SK-N-SH treated with all-trans-retinoic acid at 6 μM for 48 hours (cell line): Measurements from ENCODE around the gene ADGRB3.

Source experiments
- ATAC-seq: fragments of 200-7000 bp; cut with Tn5 transposase; 3 replicates; pipeline ENCODE4 v1.9.1; 2020; ENCODE audit warnings: mild to moderate bottlenecking, moderate library complexity
- BACH2 ChIP-seq: fragments of 250-450 bp; sonication (Bioruptor Pico); IDR thresholded peaks from 2 replicates; pipeline ENCODE4 v1.9.0; 2021; ENCODE audit warnings: mild to moderate bottlenecking, borderline replicate concordance
- CSDC2 ChIP-seq: fragments of 250-450 bp; sonication (Bioruptor Pico); IDR thresholded peaks from 2 replicates; pipeline ENCODE4 v1.5.0; 2020; ENCODE audit warnings: mild to moderate bottlenecking, moderate library complexity
- ESRRG ChIP-seq: fragments of 250-450 bp; sonication (Bioruptor Pico); IDR thresholded peaks from 2 replicates; pipeline ENCODE4 v1.6.1; 2021; ENCODE audit warnings: mild to moderate bottlenecking
- GLIS3 ChIP-seq: fragments of 250-450 bp; sonication (Bioruptor Pico); IDR thresholded peaks from 2 replicates; pipeline ENCODE4 v1.5.0; 2020; ENCODE audit warnings: mild to moderate bottlenecking, moderate library complexity
- ISL1 ChIP-seq: fragments of 250-450 bp; sonication (Bioruptor Pico); IDR thresholded peaks from 2 replicates; pipeline ENCODE4 v2.1.2; 2022; ENCODE audit warnings: mild to moderate bottlenecking, moderate library complexity
- PPARA ChIP-seq: fragments of 250-450 bp; sonication (Bioruptor Pico); IDR thresholded peaks from 2 replicates; pipeline ENCODE4 v1.5.0; 2020; ENCODE audit warnings: mild to moderate bottlenecking, borderline replicate concordance
- RARB ChIP-seq: fragments of 250-450 bp; sonication (Bioruptor Pico); IDR thresholded peaks from 2 replicates; pipeline ENCODE4 v1.8.0; 2021; ENCODE audit warnings: mild to moderate bottlenecking, moderate library complexity
- SNAI2 ChIP-seq: fragments of 250-450 bp; sonication (Bioruptor Pico); IDR thresholded peaks from 2 replicates; pipeline ENCODE4 v1.5.0; 2020; ENCODE audit warnings: mild to moderate bottlenecking, moderate library complexity
- TCF4 ChIP-seq: fragments of 250-450 bp; sonication (Bioruptor Pico); IDR thresholded peaks from 2 replicates; pipeline ENCODE4 v1.8.0; 2021; ENCODE audit warnings: mild to moderate bottlenecking, moderate library complexity, borderline replicate concordance
- TOX ChIP-seq: fragments of 250-450 bp; sonication (Bioruptor Pico); IDR thresholded peaks from 2 replicates; pipeline ENCODE4 v1.8.0; 2021; ENCODE audit warnings: mild to moderate bottlenecking, moderate library complexity, borderline replicate concordance
- ZC3H10 ChIP-seq: fragments of 250-450 bp; sonication (Bioruptor Pico); IDR thresholded peaks from 2 replicates; pipeline ENCODE4 v1.5.1; 2021; ENCODE audit warnings: mild to moderate bottlenecking, moderate library complexity
- ZFP3 ChIP-seq: fragments of 250-450 bp; sonication (Bioruptor Pico); IDR thresholded peaks from 2 replicates; pipeline ENCODE4 v1.5.0; 2020; ENCODE audit warnings: mild to moderate bottlenecking, moderate library complexity
- ZFP30 ChIP-seq: fragments of 450-650 bp; formaldehyde crosslinking; IDR thresholded peaks from 2 replicates; pipeline ENCODE4 v1.5.0; 2022; ENCODE audit warnings: mild to moderate bottlenecking, moderate library complexity
- ZNF565 ChIP-seq: fragments of 450-650 bp; formaldehyde crosslinking; conservative IDR thresholded peaks from 2 replicates; pipeline ENCODE4 v1.5.0; 2020; ENCODE audit warnings: low read depth, mild to moderate bottlenecking, moderate library complexity
- ZNF70 ChIP-seq: fragments of 450-650 bp; formaldehyde crosslinking; IDR thresholded peaks from 2 replicates; pipeline ENCODE4 v1.5.0; 2020; ENCODE audit warnings: mild to moderate bottlenecking, moderate library complexity
- ZNF8 ChIP-seq: fragments of 450-650 bp; formaldehyde crosslinking; IDR thresholded peaks from 2 replicates; pipeline ENCODE4 v1.5.0; 2020; ENCODE audit warnings: mild to moderate bottlenecking, moderate library complexity
- TF ChIP-seq, protein P1 (sequence below): fragments of 250-450 bp; sonication (Bioruptor Pico); IDR thresholded peaks from 2 replicates; pipeline ENCODE4 v1.8.0; 2021; ENCODE audit warnings: low read depth, mild to moderate bottlenecking, moderate library complexity, borderline replicate concordance
- TF ChIP-seq, protein P2 (sequence below): fragments of 250-450 bp; sonication (Bioruptor Pico); IDR thresholded peaks from 2 replicates; pipeline ENCODE4 v1.8.0; 2020; ENCODE audit warnings: mild to moderate bottlenecking, moderate library complexity, borderline replicate concordance
- TF ChIP-seq, protein P3 (sequence below): fragments of 250-450 bp; sonication (Bioruptor Pico); IDR thresholded peaks from 2 replicates; pipeline ENCODE4 v1.5.1; 2020; ENCODE audit warnings: low read depth, mild to moderate bottlenecking, moderate library complexity
- TF ChIP-seq, protein P4 (sequence below): fragments of 250-450 bp; sonication (Bioruptor Pico); IDR thresholded peaks from 2 replicates; pipeline ENCODE4 v1.5.0; 2020; ENCODE audit warnings: mild to moderate bottlenecking, moderate library complexity
- TF ChIP-seq, protein P5 (sequence below): fragments of 250-450 bp; sonication (Bioruptor Pico); IDR thresholded peaks from 2 replicates; pipeline ENCODE4 v1.5.1; 2021; ENCODE audit warnings: mild to moderate bottlenecking, moderate library complexity

The ADGRB3 gene

DNA sequence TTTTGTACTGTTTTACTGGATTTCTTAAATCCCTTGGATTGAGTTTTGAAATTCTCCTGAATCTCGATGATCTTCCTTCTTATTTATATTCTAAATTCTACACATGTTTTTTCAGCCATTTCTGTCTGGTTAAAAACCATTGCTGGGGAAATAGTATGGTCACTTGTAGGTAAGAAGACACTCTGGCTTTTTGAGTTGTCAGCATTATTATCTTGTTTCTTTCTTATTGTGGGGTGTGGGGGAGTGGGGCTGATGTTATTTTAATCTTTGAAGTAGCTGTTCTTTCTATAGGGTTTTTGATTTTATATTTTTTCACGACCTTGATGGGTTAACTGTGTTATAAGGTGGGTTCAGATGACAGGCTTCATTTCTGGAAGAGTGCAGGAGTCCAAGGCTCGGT is 37.4 kb upstream of the ADGRB3 start (continued):
- TF ChIP-seq, protein P1, sequence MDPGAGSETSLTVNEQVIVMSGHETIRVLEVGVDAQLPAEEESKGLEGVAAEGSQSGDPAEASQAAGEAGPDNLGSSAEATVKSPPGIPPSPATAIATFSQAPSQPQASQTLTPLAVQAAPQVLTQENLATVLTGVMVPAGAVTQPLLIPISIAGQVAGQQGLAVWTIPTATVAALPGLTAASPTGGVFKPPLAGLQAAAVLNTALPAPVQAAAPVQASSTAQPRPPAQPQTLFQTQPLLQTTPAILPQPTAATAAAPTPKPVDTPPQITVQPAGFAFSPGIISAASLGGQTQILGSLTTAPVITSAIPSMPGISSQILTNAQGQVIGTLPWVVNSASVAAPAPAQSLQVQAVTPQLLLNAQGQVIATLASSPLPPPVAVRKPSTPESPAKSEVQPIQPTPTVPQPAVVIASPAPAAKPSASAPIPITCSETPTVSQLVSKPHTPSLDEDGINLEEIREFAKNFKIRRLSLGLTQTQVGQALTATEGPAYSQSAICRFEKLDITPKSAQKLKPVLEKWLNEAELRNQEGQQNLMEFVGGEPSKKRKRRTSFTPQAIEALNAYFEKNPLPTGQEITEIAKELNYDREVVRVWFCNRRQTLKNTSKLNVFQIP (CRISPR knock-in tag), result no peak
- TF ChIP-seq TOX (CRISPR knock-in tag), result no peak
- TF ChIP-seq, all 23 proteins: peak for 0

DNA sequence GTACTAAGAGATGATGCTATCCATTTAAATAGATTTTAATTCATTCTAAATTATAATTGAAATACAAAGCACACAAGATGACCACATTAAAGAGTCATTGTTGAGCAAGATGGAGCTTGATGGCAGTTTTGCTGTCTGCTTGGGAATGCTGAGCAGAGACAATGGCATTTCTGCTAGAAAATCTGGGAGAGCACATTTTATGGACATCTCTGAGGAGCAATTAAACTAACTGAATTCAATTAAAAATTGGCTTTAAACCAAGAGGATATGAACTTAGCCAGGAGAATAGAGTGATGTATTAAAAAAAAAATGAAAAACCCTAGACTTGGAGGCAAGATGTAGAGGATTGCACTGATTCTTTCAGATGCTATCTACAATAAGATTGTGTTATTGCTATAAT is 19.1 kb upstream of the ADGRB3 start:
- no peak for ATAC-seq
- TF ChIP-seq ZFP3 (CRISPR knock-in tag) (0 out of 2 replicates have a peak, but pooled peaks have one; percentile 35), PPARA (no peak), BACH2 (no peak), ISL1 (CRISPR knock-in tag) (peak; percentile 91), SNAI2 (CRISPR knock-in tag) (0 out of 2 replicates have a peak, but pooled peaks have one; percentile 18), RARB (CRISPR knock-in tag) (no peak), GLIS3 (CRISPR knock-in tag) (no peak), ZNF8 (no peak), TOX (CRISPR knock-in tag) (no peak)
- TF ChIP-seq, protein P2, sequence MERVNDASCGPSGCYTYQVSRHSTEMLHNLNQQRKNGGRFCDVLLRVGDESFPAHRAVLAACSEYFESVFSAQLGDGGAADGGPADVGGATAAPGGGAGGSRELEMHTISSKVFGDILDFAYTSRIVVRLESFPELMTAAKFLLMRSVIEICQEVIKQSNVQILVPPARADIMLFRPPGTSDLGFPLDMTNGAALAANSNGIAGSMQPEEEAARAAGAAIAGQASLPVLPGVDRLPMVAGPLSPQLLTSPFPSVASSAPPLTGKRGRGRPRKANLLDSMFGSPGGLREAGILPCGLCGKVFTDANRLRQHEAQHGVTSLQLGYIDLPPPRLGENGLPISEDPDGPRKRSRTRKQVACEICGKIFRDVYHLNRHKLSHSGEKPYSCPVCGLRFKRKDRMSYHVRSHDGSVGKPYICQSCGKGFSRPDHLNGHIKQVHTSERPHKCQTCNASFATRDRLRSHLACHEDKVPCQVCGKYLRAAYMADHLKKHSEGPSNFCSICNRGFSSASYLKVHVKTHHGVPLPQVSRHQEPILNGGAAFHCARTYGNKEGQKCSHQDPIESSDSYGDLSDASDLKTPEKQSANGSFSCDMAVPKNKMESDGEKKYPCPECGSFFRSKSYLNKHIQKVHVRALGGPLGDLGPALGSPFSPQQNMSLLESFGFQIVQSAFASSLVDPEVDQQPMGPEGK (CRISPR knock-in tag), result no peak
- TF ChIP-seq, all 23 proteins: peak for 3

DNA sequence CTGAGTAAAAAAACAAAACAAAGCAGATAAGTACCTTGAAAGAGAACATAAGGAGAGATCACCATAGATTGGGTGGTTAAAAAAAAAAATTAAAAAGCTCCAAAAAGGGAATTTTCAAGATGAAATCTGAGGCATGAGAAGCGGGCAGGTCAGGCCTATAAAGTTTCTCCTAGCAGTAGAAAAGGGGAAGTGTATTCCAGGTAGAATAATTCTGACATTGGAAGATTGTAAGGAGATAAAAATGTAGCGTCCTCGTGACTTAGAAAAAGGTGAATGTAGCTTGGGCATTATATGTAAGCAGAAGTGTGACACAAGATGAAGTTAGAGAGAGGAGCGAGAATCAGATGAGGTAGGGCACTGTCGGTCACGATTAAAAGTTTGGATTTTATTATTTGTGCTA is 9.1 kb upstream of the ADGRB3 start:
- TF ChIP-seq, protein P3, sequence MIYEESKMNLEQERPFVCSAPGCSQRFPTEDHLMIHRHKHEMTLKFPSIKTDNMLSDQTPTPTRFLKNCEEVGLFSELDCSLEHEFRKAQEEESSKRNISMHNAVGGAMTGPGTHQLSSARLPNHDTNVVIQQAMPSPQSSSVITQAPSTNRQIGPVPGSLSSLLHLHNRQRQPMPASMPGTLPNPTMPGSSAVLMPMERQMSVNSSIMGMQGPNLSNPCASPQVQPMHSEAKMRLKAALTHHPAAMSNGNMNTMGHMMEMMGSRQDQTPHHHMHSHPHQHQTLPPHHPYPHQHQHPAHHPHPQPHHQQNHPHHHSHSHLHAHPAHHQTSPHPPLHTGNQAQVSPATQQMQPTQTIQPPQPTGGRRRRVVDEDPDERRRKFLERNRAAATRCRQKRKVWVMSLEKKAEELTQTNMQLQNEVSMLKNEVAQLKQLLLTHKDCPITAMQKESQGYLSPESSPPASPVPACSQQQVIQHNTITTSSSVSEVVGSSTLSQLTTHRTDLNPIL (CRISPR knock-in tag), result no peak
- TF ChIP-seq ZC3H10 (CRISPR knock-in tag) (no peak), ZNF8 (no peak), ESRRG (CRISPR knock-in tag) (no peak), ZFP30 (no peak), RARB (CRISPR knock-in tag) (no peak), BACH2 (no peak)
- TF ChIP-seq, protein P4, sequence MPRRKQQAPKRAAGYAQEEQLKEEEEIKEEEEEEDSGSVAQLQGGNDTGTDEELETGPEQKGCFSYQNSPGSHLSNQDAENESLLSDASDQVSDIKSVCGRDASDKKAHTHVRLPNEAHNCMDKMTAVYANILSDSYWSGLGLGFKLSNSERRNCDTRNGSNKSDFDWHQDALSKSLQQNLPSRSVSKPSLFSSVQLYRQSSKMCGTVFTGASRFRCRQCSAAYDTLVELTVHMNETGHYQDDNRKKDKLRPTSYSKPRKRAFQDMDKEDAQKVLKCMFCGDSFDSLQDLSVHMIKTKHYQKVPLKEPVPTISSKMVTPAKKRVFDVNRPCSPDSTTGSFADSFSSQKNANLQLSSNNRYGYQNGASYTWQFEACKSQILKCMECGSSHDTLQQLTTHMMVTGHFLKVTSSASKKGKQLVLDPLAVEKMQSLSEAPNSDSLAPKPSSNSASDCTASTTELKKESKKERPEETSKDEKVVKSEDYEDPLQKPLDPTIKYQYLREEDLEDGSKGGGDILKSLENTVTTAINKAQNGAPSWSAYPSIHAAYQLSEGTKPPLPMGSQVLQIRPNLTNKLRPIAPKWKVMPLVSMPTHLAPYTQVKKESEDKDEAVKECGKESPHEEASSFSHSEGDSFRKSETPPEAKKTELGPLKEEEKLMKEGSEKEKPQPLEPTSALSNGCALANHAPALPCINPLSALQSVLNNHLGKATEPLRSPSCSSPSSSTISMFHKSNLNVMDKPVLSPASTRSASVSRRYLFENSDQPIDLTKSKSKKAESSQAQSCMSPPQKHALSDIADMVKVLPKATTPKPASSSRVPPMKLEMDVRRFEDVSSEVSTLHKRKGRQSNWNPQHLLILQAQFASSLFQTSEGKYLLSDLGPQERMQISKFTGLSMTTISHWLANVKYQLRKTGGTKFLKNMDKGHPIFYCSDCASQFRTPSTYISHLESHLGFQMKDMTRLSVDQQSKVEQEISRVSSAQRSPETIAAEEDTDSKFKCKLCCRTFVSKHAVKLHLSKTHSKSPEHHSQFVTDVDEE (CRISPR knock-in tag), result no peak
- TF ChIP-seq, protein P2 (CRISPR knock-in tag), result no peak
- TF ChIP-seq, protein P5, sequence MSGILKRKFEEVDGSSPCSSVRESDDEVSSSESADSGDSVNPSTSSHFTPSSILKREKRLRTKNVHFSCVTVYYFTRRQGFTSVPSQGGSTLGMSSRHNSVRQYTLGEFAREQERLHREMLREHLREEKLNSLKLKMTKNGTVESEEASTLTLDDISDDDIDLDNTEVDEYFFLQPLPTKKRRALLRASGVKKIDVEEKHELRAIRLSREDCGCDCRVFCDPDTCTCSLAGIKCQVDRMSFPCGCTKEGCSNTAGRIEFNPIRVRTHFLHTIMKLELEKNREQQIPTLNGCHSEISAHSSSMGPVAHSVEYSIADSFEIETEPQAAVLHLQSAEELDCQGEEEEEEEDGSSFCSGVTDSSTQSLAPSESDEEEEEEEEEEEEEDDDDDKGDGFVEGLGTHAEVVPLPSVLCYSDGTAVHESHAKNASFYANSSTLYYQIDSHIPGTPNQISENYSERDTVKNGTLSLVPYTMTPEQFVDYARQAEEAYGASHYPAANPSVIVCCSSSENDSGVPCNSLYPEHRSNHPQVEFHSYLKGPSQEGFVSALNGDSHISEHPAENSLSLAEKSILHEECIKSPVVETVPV, result no peak

DNA sequence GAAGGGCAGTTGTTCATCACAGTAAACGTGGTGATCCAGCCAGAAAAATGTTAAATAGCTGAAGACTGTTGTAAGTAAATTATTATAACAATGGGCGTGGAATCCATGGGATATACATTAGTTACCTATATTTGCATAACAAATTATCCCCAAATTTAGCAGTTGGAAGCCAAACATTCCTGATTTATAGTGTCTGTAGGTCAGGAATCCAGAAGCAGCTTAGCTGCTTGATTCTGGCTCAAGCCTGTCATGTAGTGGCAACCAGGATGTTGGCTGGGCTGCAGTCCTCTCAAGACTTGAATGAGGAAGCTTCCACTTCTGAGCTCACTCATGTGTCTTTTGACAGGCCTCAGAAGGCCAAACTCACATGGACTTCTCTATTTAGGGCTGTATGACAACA is 6.9 kb upstream of the ADGRB3 start:
- ATAC-seq, result no peak
- no peak for TF ChIP-seq ESRRG (CRISPR knock-in tag)
- no peak for TF ChIP-seq PPARA
- no peak for TF ChIP-seq ZNF70 (CRISPR knock-in tag)
- TF ChIP-seq ZNF565 (CRISPR knock-in tag), result no peak
- no peak for TF ChIP-seq ZNF8
- TF ChIP-seq TCF4 (CRISPR knock-in tag), result no peak
- TF ChIP-seq CSDC2 (CRISPR knock-in tag), result no peak
- TF ChIP-seq, protein P2 (CRISPR knock-in tag), result no peak
- no peak for TF ChIP-seq ZFP3 (CRISPR knock-in tag)

More for the DNA sequence above, 9.1 kb upstream of the ADGRB3 start:
- ATAC-seq, result no peak
